ENCODE measurements around the gene U2AF2. TPM values are rescaled to one million over a fixed set of nuclear protein-coding genes. Genes with fewer than 3 reads are reported as not detected.

The U2AF2 gene
- total RNA-seq (2014; rRNA removed; shearing (Covaris generic)) = 80.3 and 108 TPM in 2 replicates

GRCh38 chr19:55654868-55655647 is at the start of gene U2AF2:
U2AF2 (plus strand) TSS chr19:55655035; CDS start chr19:55655105, 70 bp downstream.
- DNase-seq (ENCODE audit: low read depth) = peak; percentile 86

GRCh38 chr19:55605207-55605636 is 49.6 kb upstream of the U2AF2 start:
- peak; percentile 95 for DNase-seq (ENCODE audit: low read depth)

GRCh38 chr19:55605637-55606470 is 49.0 kb upstream of the U2AF2 start, which contains the start of gene ZNF865:
ZNF865 (plus strand) TSS chr19:55605647; CDS start chr19:55613619, 7,972 bp downstream.
- DNase-seq (ENCODE audit: low read depth) = peak; percentile 84

GRCh38 chr19:55606471-55606787 is 48.4 kb upstream of the U2AF2 start:
- no peak for DNase-seq (ENCODE audit: low read depth)

- no peak for DNase-seq (ENCODE audit: low read depth)
Observed at GRCh38 chr19:55606817-55607216, 48.0 kb upstream of the U2AF2 start.

GRCh38 chr19:55609326-55609725 is 45.5 kb upstream of the U2AF2 start:
- DNase-seq (ENCODE audit: low read depth) = no peak

GRCh38 chr19:55611300-55611982 is 43.4 kb upstream of the U2AF2 start:
- no peak for DNase-seq (ENCODE audit: low read depth)

- DNase-seq (ENCODE audit: low read depth) = no peak
Observed at GRCh38 chr19:55611983-55612645, 42.7 kb upstream of the U2AF2 start.

GRCh38 chr19:55613396-55613795 is 41.4 kb upstream of the U2AF2 start:
- no peak for DNase-seq (ENCODE audit: low read depth)

GRCh38 chr19:55613930-55614710 is 40.7 kb upstream of the U2AF2 start:
- DNase-seq (ENCODE audit: low read depth) = no peak

GRCh38 chr19:55614711-55615542 is 39.9 kb upstream of the U2AF2 start:
- no peak for DNase-seq (ENCODE audit: low read depth)

- DNase-seq (ENCODE audit: low read depth) = no peak
Observed at GRCh38 chr19:55615543-55616394, 39.1 kb upstream of the U2AF2 start.

GRCh38 chr19:55616395-55616875 is 38.4 kb upstream of the U2AF2 start:
- no peak for DNase-seq (ENCODE audit: low read depth)

- DNase-seq (ENCODE audit: low read depth) = no peak
Observed at GRCh38 chr19:55617426-55617825, 37.4 kb upstream of the U2AF2 start.

- no peak for DNase-seq (ENCODE audit: low read depth)
Observed at GRCh38 chr19:55618426-55618825, 36.4 kb upstream of the U2AF2 start.

- DNase-seq (ENCODE audit: low read depth) = no peak
Observed at GRCh38 chr19:55619286-55619685, 35.5 kb upstream of the U2AF2 start.

GRCh38 chr19:55620410-55621204 is 34.2 kb upstream of the U2AF2 start:
- DNase-seq (ENCODE audit: low read depth) = no peak

- no peak for DNase-seq (ENCODE audit: low read depth)
Observed at GRCh38 chr19:55621205-55621672, 33.6 kb upstream of the U2AF2 start.

Measured in RPMI7951 (cell line).